MG63 (cell line): ENCODE data around the gene HMGCR. TPM values are rescaled to one million over a fixed set of nuclear protein-coding genes. Genes with fewer than 3 reads are reported as not detected.

Experiments used
- DNase-seq: peaks from one replicate; pipeline ENCODE4 v3.0.0-alpha.2; 2020
- H3K27me3 ChIP-seq: fragments of 250-450 bp; sonication (Bioruptor Pico); 2 replicates; pipeline ENCODE4 v1.5.1; 2020; ENCODE audit warnings: mild to moderate bottlenecking, moderate library complexity
- H3K36me3 ChIP-seq: fragments of 250-450 bp; sonication (Bioruptor Pico); 2 replicates; pipeline ENCODE4 v1.5.1; 2020; ENCODE audit warnings: mild to moderate bottlenecking, moderate library complexity
- H3K4me3 ChIP-seq: fragments of 250-450 bp; sonication (Bioruptor Pico); 2 replicates; pipeline ENCODE4 v1.5.1; 2020; ENCODE audit warnings: mild to moderate bottlenecking, moderate library complexity
- H3K9me3 ChIP-seq: fragments of 250-450 bp; sonication (Bioruptor Pico); 2 replicates; pipeline ENCODE4 v1.5.1; 2020; ENCODE audit warnings: mild to moderate bottlenecking, moderate library complexity
- total RNA-seq: library from RNA; depleted of rRNA; stranded (reverse); fragments of >200 nt; shearing (Covaris generic); gene quantifications from 2 replicates; pipeline ENCODE4 v1.2.3, GENCODE V29; 2014; ENCODE audit warnings: low replicate concordance

The HMGCR gene
- total RNA-seq, 1 experiment from 2014 or later = 21.5 TPM

- no peaks in the 10 kb centered on the region for H3K9me3 ChIP-seq
- no peak for DNase-seq
- no peaks in the 10 kb centered on the region for H3K27me3 ChIP-seq
- H3K36me3 ChIP-seq = peaks cover 2% of the 10 kb centered on the region
- H3K4me3 ChIP-seq = no peak overlapping the region
Observed at GRCh38 chr5:75335486-75335885, 1.5 kb upstream of the HMGCR start.

GRCh38 chr5:75335952-75336614 lies 937 bp upstream of the HMGCR start:
- H3K4me3 ChIP-seq = peak overlapping the region; percentile 79
- no peaks in the 10 kb centered on the region for H3K9me3 ChIP-seq
- H3K27me3 ChIP-seq = no peaks in the 10 kb centered on the region
- H3K36me3 ChIP-seq = peaks cover 2% of the 10 kb centered on the region
- peak; percentile 67 for DNase-seq

GRCh38 chr5:75337366-75338021 lies 474 bp downstream of the HMGCR start:
- DNase-seq = peak; percentile 13
- Histone ChIP-seq H3K27me3 (no peaks in the 10 kb centered on the region), H3K36me3 (peaks cover 2% of the 10 kb centered on the region), H3K4me3 (peak overlapping the region; percentile 79), H3K9me3 (no peaks in the 10 kb centered on the region)

- H3K4me3 ChIP-seq = peak overlapping the region; percentile 79
- peaks cover 7% of the 10 kb centered on the region for H3K36me3 ChIP-seq
- no peak for DNase-seq
- no peaks in the 10 kb centered on the region for H3K27me3 ChIP-seq
- H3K9me3 ChIP-seq = no peaks in the 10 kb centered on the region
Observed at GRCh38 chr5:75338408-75338807, 1.4 kb downstream of the HMGCR start.

- Histone ChIP-seq H3K36me3 (peaks cover 22% of the 10 kb centered on the region), H3K9me3 (no peaks in the 10 kb centered on the region), H3K27me3 (no peaks in the 10 kb centered on the region), H3K4me3 (no peak overlapping the region)
- DNase-seq = no peak
Observed at GRCh38 chr5:75340714-75341478, 3.9 kb downstream of the HMGCR start.

GRCh38 chr5:75341934-75342333 lies 4.9 kb downstream of the HMGCR start:
- H3K27me3 ChIP-seq = no peaks in the 10 kb centered on the region
- H3K4me3 ChIP-seq = no peak overlapping the region
- H3K36me3 ChIP-seq = peaks cover 29% of the 10 kb centered on the region
- DNase-seq = no peak
- H3K9me3 ChIP-seq = no peaks in the 10 kb centered on the region

- Histone ChIP-seq H3K9me3 (no peaks in the 10 kb centered on the region), H3K27me3 (no peaks in the 10 kb centered on the region), H3K36me3 (peaks cover 35% of the 10 kb centered on the region), H3K4me3 (no peak overlapping the region)
- DNase-seq = peak; percentile 7
Observed at GRCh38 chr5:75342836-75343235, 5.8 kb downstream of the HMGCR start.

GRCh38 chr5:75348241-75348640 lies 11.2 kb downstream of the HMGCR start:
- Histone ChIP-seq H3K27me3 (no peaks in the 10 kb centered on the region), H3K36me3 (peaks cover 65% of the 10 kb centered on the region), H3K4me3 (no peak overlapping the region), H3K9me3 (no peaks in the 10 kb centered on the region)
- DNase-seq = no peak

GRCh38 chr5:75349663-75350062 lies 12.6 kb downstream of the HMGCR start:
- Histone ChIP-seq H3K4me3 (no peak overlapping the region), H3K36me3 (peaks cover 66% of the 10 kb centered on the region), H3K27me3 (no peaks in the 10 kb centered on the region), H3K9me3 (no peaks in the 10 kb centered on the region)
- DNase-seq = no peak

- no peak for DNase-seq
- no peak overlapping the region for H3K4me3 ChIP-seq
- H3K9me3 ChIP-seq = no peaks in the 10 kb centered on the region
- no peaks in the 10 kb centered on the region for H3K27me3 ChIP-seq
- peaks cover 68% of the 10 kb centered on the region for H3K36me3 ChIP-seq
Observed at GRCh38 chr5:75351139-75351926, 14.3 kb downstream of the HMGCR start.

GRCh38 chr5:75355236-75355635 lies 18.2 kb downstream of the HMGCR start:
- Histone ChIP-seq H3K4me3 (no peak overlapping the region), H3K9me3 (no peaks in the 10 kb centered on the region), H3K36me3 (peaks cover 83% of the 10 kb centered on the region), H3K27me3 (no peaks in the 10 kb centered on the region)
- no peak for DNase-seq

- Histone ChIP-seq H3K36me3 (peaks cover 84% of the 10 kb centered on the region), H3K4me3 (no peak overlapping the region), H3K9me3 (no peaks in the 10 kb centered on the region), H3K27me3 (no peaks in the 10 kb centered on the region)
- no peak for DNase-seq
Observed at GRCh38 chr5:75356719-75357118, 19.7 kb downstream of the HMGCR start.

GRCh38 chr5:75358117-75358516 lies 21.1 kb downstream of the HMGCR start:
- no peaks in the 10 kb centered on the region for H3K27me3 ChIP-seq
- no peak for DNase-seq
- no peaks in the 10 kb centered on the region for H3K9me3 ChIP-seq
- H3K36me3 ChIP-seq = peaks cover 89% of the 10 kb centered on the region
- no peak overlapping the region for H3K4me3 ChIP-seq

- Histone ChIP-seq H3K36me3 (peaks cover 66% of the 10 kb centered on the region), H3K9me3 (no peaks in the 10 kb centered on the region), H3K27me3 (no peaks in the 10 kb centered on the region), H3K4me3 (no peak overlapping the region)
- DNase-seq = no peak
Observed at GRCh38 chr5:75361310-75361709, 24.3 kb downstream of the HMGCR start.

- no peaks in the 10 kb centered on the region for H3K9me3 ChIP-seq
- no peaks in the 10 kb centered on the region for H3K27me3 ChIP-seq
- peaks cover 53% of the 10 kb centered on the region for H3K36me3 ChIP-seq
- DNase-seq = no peak
- no peak overlapping the region for H3K4me3 ChIP-seq
Observed at GRCh38 chr5:75362474-75362975, 25.5 kb downstream of the HMGCR start.

GRCh38 chr5:75363111-75363510 lies 26.1 kb downstream of the HMGCR start:
- Histone ChIP-seq H3K27me3 (no peaks in the 10 kb centered on the region), H3K9me3 (no peaks in the 10 kb centered on the region), H3K36me3 (peaks cover 48% of the 10 kb centered on the region), H3K4me3 (no peak overlapping the region)
- DNase-seq = no peak
